ENCODE results near the gene PRPH2. TPM values are rescaled to one million over a fixed set of nuclear protein-coding genes. Genes with fewer than 3 reads are reported as not detected.

PRPH2 gene
- total and polyA plus RNA-seq, 2 of the 13 experiments (the other 11 are each of a cell fraction or from before 2014, with no cell fraction given), result 0.03 to 0.04 TPM

- TF ChIP-seq, protein P1, sequence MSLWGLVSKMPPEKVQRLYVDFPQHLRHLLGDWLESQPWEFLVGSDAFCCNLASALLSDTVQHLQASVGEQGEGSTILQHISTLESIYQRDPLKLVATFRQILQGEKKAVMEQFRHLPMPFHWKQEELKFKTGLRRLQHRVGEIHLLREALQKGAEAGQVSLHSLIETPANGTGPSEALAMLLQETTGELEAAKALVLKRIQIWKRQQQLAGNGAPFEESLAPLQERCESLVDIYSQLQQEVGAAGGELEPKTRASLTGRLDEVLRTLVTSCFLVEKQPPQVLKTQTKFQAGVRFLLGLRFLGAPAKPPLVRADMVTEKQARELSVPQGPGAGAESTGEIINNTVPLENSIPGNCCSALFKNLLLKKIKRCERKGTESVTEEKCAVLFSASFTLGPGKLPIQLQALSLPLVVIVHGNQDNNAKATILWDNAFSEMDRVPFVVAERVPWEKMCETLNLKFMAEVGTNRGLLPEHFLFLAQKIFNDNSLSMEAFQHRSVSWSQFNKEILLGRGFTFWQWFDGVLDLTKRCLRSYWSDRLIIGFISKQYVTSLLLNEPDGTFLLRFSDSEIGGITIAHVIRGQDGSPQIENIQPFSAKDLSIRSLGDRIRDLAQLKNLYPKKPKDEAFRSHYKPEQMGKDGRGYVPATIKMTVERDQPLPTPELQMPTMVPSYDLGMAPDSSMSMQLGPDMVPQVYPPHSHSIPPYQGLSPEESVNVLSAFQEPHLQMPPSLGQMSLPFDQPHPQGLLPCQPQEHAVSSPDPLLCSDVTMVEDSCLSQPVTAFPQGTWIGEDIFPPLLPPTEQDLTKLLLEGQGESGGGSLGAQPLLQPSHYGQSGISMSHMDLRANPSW (CRISPR knock-in tag; IDR thresholded peaks at IDR 0.05; ENCODE audit: borderline replicate concordance), result peak; percentile 27; the same call in 1 of the 2 replicates
- peak; percentile 38; the same call in 1 of the 2 replicates for TF ChIP-seq GATAD1 (CRISPR knock-in tag; IDR thresholded peaks at IDR 0.05)
- peak; percentile 90; the same call in 1 of the 2 replicates for TF ChIP-seq RAD21 (CRISPR knock-in tag; IDR thresholded peaks at IDR 0.05)
- TF ChIP-seq FOXA1 (IDR thresholded peaks at IDR 0.05), result no peak
- TF ChIP-seq FOXA1 (CRISPR knock-in tag; IDR thresholded peaks at IDR 0.05), result peak; percentile 84
- TF ChIP-seq, protein P2, sequence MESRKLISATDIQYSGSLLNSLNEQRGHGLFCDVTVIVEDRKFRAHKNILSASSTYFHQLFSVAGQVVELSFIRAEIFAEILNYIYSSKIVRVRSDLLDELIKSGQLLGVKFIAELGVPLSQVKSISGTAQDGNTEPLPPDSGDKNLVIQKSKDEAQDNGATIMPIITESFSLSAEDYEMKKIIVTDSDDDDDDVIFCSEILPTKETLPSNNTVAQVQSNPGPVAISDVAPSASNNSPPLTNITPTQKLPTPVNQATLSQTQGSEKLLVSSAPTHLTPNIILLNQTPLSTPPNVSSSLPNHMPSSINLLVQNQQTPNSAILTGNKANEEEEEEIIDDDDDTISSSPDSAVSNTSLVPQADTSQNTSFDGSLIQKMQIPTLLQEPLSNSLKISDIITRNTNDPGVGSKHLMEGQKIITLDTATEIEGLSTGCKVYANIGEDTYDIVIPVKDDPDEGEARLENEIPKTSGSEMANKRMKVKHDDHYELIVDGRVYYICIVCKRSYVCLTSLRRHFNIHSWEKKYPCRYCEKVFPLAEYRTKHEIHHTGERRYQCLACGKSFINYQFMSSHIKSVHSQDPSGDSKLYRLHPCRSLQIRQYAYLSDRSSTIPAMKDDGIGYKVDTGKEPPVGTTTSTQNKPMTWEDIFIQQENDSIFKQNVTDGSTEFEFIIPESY (CRISPR knock-in tag; IDR thresholded peaks at IDR 0.05), result peak; percentile 18; the same call in 1 of the 2 replicates
- no peak for TF ChIP-seq ZNF3 (CRISPR knock-in tag; IDR thresholded peaks at IDR 0.05)
- 0 out of 2 replicates have a peak, but pooled peaks have one; percentile 52 for TF ChIP-seq NCOA2 (CRISPR knock-in tag; IDR thresholded peaks at IDR 0.05)
- TF ChIP-seq KLF12 (CRISPR knock-in tag; IDR thresholded peaks at IDR 0.05; ENCODE audit: borderline replicate concordance), result 0 out of 2 replicates have a peak, but pooled peaks have one; percentile 29
- peak; percentile 97 for TF ChIP-seq RXRB (CRISPR knock-in tag; IDR thresholded peaks at IDR 0.05; ENCODE audit: borderline replicate concordance)
- TF ChIP-seq ZFP82 (CRISPR knock-in tag; IDR thresholded peaks at IDR 0.05; ENCODE audit: borderline replicate concordance), result no peak
- TF ChIP-seq, protein P3, sequence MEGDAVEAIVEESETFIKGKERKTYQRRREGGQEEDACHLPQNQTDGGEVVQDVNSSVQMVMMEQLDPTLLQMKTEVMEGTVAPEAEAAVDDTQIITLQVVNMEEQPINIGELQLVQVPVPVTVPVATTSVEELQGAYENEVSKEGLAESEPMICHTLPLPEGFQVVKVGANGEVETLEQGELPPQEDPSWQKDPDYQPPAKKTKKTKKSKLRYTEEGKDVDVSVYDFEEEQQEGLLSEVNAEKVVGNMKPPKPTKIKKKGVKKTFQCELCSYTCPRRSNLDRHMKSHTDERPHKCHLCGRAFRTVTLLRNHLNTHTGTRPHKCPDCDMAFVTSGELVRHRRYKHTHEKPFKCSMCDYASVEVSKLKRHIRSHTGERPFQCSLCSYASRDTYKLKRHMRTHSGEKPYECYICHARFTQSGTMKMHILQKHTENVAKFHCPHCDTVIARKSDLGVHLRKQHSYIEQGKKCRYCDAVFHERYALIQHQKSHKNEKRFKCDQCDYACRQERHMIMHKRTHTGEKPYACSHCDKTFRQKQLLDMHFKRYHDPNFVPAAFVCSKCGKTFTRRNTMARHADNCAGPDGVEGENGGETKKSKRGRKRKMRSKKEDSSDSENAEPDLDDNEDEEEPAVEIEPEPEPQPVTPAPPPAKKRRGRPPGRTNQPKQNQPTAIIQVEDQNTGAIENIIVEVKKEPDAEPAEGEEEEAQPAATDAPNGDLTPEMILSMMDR (CRISPR knock-in tag; IDR thresholded peaks at IDR 0.05), result peak; percentile 94
- peak; percentile 50; the same call in 1 of the 2 replicates for TF ChIP-seq ZZZ3 (CRISPR knock-in tag; IDR thresholded peaks at IDR 0.05; ENCODE audit: borderline replicate concordance)
- TF ChIP-seq, protein P4, sequence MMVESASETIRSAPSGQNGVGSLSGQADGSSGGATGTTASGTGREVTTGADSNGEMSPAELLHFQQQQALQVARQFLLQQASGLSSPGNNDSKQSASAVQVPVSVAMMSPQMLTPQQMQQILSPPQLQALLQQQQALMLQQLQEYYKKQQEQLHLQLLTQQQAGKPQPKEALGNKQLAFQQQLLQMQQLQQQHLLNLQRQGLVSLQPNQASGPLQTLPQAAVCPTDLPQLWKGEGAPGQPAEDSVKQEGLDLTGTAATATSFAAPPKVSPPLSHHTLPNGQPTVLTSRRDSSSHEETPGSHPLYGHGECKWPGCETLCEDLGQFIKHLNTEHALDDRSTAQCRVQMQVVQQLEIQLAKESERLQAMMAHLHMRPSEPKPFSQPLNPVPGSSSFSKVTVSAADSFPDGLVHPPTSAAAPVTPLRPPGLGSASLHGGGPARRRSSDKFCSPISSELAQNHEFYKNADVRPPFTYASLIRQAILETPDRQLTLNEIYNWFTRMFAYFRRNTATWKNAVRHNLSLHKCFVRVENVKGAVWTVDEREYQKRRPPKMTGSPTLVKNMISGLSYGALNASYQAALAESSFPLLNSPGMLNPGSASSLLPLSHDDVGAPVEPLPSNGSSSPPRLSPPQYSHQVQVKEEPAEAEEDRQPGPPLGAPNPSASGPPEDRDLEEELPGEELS (CRISPR knock-in tag; IDR thresholded peaks at IDR 0.05), result 0 out of 2 replicates have a peak, but pooled peaks have one; percentile 16
- no peak for TF ChIP-seq ZNF740 (CRISPR knock-in tag; IDR thresholded peaks at IDR 0.05)
- peak; percentile 40; the same call in 1 of the 2 replicates for TF ChIP-seq ISL2 (CRISPR knock-in tag; IDR thresholded peaks at IDR 0.05)
- TF ChIP-seq, protein P5, sequence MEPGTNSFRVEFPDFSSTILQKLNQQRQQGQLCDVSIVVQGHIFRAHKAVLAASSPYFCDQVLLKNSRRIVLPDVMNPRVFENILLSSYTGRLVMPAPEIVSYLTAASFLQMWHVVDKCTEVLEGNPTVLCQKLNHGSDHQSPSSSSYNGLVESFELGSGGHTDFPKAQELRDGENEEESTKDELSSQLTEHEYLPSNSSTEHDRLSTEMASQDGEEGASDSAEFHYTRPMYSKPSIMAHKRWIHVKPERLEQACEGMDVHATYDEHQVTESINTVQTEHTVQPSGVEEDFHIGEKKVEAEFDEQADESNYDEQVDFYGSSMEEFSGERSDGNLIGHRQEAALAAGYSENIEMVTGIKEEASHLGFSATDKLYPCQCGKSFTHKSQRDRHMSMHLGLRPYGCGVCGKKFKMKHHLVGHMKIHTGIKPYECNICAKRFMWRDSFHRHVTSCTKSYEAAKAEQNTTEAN (CRISPR knock-in tag; conservative IDR thresholded peaks at IDR 0.05), result 0 out of 2 replicates have a peak, but pooled peaks have one; percentile 35
- TF ChIP-seq, protein P6, sequence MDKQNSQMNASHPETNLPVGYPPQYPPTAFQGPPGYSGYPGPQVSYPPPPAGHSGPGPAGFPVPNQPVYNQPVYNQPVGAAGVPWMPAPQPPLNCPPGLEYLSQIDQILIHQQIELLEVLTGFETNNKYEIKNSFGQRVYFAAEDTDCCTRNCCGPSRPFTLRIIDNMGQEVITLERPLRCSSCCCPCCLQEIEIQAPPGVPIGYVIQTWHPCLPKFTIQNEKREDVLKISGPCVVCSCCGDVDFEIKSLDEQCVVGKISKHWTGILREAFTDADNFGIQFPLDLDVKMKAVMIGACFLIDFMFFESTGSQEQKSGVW (CRISPR knock-in tag; IDR thresholded peaks at IDR 0.05; ENCODE audit: borderline replicate concordance), result no peak
Observed at GRCh38 chr6:42726485-42727086, 4.2 kb upstream of the PRPH2 start (continued).
